T-helper 2 cell treated with Interferon-gamma antibody and Interleukin-4, amounts not matched to agents 100 ng/mL and 5 ng/mL, for 36 hours (primary cell): ENCODE measurements around the gene LITAFD. TPM values are rescaled to one million over a fixed set of nuclear protein-coding genes. Genes with fewer than 3 reads are reported as not detected.
"Not testable (repeated sequence)": the region's sequence is repeated elsewhere in the genome, so short reads cannot be mapped to it uniquely, and the experiment has no call there.

ENCODE experiments used
- intact Hi-C: fragments of 100-400 bp; cut with micrococcal nuclease; formaldehyde crosslinking; loops from one replicate; pipeline ENCODE4 v1.15.1; 2023
- total RNA-seq: library from RNA; stranded (reverse); gene quantifications from 2 replicates; pipeline ENCODE4 v1.2.3, GENCODE V29; 2022

Gene LITAFD
- total RNA-seq, 1 donor from 2014 or later, result not detected

DNA sequence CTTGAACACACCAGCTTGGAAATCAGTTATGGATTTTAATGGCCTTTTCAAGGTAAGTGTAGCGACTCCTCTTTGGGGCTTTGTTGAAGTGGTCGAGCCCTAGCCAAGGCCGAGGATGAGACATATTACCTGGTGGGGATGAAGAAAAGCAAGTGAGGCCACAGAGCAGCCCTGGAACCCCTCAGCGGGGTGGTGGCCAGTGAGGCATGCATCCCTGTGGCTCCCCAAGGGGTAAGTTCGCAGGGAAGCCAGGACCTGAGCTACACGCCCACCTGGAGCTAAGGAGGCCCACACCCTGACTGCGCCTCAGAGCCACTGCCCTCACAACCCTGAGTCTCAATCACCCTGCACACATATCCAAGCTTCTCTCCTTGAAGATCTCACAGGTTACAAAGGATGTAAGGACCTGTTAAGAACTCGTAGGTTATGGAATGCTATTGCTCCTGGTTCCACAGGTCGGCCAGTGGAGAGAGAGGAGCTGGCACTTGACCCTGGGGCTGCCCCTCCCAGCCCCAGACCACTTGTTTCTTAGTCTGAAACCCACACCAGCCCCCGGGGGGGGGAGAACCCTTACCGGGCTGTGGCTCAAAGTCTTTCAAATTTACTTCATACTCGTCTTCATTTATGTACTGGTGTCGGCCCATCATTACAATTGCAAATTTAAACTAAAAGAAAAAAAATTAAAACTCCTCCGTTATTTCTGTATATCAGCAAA is 12.0 kb downstream of the LITAFD start:
- intact Hi-C loops, result no loop called here

DNA sequence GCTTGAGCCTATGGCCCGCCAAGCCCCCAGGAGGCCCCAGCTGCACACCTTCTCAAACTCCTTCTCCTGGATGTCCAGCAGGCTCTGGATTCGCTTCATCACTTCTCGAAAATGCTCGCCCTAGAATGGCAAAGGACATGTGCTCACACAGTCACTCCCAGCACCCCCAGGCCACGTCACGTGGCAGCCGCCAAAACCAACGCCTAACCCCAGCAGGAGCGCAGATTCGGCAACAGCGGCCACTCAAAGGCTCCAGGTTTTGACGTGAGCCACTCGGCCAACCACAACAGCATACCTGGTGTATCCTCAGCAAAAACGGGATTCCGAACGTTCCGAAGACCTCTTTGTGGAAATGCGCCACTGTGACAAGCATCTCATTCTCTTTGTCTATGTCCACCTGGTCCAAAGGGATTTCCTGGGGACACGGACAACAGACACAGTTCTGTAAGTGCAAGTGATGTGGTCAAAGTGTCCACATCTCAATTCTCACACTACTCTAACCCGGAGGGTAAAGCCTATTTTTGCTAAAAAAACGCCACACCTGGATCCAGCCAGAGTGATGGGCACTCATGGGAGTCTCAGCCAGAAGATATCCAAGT is 12.7 kb downstream of the LITAFD start:
- intact Hi-C loops, result no loop called here

DNA sequence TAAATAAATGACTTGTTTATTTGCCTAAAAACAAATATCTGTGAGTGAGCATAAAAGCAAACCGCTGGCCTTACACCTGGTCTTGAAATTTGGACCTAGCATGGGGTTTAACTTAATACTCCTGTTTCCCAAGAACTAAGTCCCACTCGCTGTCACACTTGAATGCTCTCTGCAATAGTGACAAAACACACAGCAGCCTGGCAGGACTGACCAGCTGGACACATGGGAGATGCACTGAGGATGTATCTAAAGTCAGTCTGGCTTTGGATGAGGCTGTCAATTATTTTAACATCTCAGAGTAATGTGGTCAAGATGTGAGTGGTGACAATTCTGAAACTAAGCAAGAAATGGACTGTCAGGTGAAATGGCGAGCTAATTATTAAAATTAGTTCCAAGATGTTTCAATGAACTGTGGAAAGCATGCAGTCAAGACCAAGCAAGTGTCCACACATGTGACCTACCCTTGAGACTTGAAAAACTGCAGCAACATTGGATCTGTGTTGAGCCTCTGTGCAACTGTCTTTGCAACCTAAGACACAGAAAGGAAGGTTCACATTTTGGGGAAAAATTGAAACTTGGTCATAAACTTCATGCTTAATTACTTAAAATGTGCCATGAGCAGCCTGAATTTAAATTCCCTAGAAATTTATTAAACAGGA is 16.6 kb downstream of the LITAFD start:
- intact Hi-C loops, result no loop called here

DNA sequence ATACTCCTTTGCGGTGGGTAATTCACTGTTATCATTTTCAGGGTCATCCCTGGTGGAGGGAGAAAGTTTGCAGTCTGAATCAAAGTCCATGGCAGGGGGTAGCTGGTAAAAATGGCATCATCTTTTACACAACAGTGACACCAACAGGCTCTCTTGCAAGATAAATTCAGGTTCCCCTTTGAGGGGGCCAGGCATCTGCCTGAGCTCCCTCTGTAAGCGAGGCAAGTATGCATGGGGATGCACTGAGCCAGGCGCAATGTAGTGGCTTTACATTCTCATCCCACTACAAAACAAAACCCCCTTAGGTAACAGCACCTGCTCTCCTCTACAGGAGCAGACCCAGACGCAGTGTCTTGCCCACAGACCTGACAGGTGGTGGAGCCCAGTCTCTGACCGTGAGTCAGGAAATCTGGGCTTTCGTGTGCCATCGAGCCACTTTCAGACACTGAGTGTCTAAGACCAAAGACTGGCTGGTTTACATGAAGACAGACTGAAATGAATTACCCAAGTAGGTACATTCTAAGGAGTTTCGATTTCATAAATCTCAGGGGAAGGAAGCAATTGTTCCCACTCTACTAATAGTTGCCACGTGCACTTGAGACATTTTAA is 17.7 kb downstream of the LITAFD start:
- intact Hi-C loops, result no loop called here

DNA sequence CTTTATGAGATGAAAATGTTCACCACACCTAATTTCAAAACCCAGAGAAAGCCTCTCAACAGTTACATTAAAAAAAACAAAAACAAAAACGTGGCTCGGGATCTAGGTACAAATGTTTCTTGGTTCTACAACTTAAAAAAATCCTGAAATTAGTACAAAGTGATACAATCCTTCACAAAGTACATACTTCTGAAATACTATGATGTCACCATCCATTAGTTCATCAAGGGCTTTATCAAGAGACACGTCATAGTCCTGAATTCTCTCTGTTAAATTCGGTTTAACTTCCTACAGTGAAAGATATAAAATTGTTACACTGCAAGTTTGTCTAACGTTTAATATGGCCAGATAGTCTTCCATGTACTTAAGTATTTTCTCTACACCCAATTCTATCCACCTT is 18.2 kb downstream of the LITAFD start:
- intact Hi-C loops, result no loop called here

DNA sequence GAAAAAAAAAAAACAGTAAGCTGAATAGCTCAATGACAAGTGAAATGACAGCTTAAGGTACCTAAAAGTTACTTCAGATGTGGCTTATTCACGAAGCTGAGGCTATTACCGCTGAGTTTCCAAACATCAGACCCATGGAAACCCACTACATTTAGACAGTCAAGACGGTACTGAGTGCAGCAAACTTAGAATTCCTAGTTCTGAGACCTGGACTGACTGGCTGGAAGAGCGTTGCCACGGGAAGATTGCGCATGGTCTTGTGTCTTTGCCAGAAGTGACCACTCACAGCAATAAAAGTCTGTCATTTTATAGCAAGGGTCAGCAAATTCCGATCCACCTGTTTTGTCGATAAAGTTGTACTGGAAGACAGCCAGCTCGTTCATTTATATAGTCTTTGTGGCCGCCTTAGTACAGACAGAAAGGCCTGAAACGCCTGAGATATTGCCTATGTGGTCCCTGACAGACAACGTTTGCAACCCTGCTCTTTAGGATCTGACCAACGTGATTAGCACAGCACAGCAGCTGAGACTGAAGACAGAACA is 19.2 kb downstream of the LITAFD start:
- intact Hi-C loops, result no loop called here

DNA sequence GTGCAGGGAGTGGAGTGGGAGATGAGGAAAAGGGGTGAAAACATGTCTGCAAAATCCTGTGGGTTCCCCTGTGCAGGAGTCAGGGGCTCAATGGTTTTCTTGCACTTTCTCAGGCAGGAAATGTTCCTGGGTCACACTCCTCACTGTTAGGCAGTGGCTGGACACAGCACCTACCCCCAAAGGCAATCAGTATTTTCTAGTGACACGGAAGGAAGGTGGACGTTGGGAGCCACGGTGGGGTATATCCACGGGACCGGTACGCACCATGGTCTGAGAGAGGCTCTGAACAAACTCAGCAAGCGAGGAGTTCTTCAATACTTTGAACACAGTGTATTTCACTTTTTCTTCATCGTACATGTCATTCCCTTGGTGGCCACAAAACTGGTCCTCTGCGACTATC is 20.9 kb downstream of the LITAFD start:
- intact Hi-C loops, result no loop called here

DNA sequence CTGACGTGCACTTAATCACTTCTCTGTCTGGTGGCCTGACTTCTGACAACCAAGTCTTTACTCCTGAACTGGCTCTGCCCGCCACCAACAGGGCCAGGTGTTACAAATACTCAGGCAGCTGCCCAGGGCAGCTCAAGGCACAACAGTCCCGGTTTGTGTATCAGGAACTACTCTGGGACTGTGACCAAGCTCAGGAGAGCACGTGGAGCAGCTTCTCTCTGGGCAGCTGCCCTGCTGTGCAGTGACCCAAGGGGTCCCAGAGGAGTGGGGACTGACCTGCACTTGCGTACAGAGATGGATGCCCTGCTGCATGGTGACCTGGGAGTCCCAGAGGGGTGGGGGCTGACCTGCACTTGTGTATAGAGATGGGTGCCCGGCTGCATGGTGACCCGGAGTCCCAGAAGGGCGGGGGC is 21.9 kb downstream of the LITAFD start:
- intact Hi-C loops, result loop anchor here (2.0 kb wide), 1 partner anchor 105 kb away; no protein-coding TSS in a partner anchor

DNA sequence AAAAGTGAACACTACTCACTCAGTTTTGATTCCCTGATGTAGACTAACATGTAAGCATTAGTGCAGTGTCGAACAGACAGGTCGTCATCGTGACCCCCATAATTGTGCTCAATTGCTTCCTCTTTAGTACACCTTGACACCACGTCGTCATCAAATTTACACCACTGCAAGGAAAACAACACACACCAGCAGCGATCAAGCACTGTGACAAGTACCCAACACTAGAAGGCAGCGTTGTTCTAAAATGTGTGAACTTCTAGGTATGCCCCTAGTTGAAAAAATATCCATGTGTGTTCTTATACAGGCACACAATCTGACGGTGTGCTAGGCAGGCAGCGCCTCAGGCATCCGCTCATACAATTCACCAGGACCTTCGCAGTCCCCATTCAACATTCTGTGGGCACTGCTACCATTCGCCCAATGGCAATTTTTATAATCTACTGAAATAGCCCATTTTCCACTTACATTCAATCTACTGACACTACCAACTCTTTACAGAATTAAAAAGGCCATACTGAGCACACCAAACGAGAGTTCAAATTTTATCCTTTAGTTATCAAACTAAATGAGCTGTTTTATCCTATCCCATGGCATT is 23.1 kb downstream of the LITAFD start:
- intact Hi-C loops, result loop anchor here (1.0 to 2.0 kb wide), 3 partner anchors 31 to 229 kb away; no protein-coding TSS in a partner anchor

DNA sequence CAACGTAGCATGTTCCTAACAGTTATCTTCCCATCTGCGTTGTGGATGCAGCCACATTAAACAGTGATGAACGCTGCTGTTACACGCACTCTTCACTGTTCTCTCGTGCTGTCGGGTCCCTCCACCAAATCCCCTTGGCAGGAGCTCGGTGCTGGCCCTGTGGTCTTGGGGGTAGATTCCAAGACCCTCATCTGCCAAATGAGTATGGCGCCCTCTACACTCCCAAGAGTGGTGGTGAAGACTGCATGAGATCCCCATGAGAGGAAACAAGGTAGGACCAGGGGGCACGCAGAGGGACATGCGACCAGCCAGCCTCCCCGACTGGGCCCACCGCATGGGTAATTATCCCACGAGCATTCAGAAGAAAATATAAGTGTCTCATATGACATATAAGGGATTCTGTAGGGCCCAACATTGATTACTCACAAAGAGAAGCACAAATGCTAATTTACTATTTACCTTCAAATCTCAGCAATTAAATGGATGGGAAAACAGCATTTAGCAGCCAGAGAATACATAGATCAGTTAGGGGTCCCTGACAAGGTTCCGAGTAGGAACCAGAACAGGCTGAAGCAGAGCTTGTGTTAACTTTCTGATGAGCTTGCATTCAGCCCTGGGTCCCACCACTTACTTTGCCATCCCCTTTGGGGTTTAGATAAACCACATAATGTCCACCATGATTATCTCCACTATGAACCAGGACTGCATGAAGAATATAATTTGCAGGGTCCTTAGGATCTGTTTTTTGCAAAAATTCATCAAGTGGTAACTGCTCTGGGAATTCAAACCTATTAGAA is 23.8 kb downstream of the LITAFD start:
- intact Hi-C loops, result loop anchor here (1.0 to 2.0 kb wide), 3 partner anchors 30 to 228 kb away; no protein-coding TSS in a partner anchor

DNA sequence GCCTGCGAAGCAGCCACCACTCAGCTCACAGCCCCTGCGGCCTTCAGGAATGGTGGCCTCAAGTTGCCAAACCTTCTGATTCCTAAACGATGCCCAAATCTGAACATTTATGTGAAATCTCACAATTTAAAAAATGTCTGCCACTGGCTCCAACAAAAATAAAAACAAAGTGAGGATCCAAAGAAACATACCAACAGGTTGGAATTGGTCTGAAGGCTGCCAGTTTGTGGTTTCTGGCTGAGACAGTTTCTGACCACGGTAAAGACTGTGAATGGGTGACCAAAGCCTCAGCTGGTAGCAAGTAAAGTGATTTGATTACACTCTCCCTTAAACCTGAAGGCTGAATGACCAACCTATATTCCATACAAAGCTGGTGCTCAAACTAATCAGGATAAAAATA is 24.9 kb downstream of the LITAFD start:
- intact Hi-C loops, result no loop called here

DNA sequence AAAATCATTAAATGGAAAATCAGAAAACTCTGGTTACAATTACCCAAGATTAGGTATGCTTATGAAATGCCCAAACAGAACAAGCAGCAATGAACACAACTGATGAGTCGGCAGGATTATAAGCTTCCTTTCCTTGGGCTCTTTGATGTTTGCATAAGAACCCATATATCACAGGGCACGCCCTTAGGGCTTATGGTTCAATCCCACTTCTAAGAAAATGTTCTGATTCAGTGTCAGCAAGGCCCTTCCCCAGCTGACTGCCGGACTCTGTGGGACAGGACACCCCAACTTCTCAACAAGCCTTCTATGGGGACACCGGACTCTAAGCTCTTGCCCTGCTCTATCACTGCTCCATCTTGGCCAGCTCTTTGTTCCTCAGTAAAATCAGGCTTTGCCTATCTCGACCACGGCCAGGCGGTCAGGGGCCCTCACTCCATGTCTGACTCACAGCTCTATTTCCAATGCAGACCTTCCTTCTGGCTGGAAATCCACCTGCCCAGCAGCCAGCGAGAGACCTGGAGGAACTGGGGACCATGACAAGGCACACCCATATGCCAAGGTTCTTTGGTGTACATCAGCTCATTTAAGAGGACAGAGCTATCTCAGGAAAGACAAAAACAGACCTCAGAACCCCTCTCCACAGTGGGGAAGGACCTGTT is 26.8 kb downstream of the LITAFD start:
- intact Hi-C loops, result no loop called here

DNA sequence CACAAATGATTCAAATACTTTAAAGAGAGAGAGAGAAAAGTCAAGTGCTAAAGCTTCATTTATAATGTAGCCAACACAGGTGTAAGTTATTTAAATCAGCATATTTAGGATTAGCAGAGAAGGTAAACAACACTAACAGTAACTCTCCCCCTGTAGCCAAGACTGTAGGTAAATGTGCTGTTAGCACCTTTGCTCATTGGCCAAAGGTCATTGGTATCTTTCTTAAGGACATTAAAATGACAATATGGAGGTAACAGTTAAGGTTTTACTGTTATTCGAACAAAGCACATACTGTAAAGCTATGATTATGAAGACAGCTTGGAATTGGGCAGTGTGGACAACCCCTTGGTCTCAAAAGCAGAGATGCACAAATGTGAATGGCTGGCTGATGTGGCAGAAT is 28.7 kb downstream of the LITAFD start:
- intact Hi-C loops, result no loop called here

DNA sequence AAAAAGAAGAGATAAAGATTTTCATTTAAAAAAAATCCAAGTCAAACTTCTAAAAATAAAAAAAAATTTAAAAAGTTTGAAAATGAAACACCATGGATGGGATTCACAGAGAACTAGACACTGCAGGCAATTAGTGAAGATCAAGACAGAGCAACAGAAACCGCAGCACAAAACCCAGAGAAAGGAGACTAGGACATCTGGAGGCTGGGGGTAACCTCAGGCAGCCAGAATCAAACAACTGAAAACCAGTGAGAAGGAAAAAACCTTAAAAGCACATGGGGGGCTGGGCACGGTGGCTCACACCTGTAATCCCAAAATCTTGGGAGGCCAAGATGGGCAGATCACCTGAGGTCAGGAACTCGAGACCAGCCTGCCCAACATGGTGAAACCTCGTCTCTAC is 30.6 kb downstream of the LITAFD start:
- intact Hi-C loops, result no loop called here

DNA sequence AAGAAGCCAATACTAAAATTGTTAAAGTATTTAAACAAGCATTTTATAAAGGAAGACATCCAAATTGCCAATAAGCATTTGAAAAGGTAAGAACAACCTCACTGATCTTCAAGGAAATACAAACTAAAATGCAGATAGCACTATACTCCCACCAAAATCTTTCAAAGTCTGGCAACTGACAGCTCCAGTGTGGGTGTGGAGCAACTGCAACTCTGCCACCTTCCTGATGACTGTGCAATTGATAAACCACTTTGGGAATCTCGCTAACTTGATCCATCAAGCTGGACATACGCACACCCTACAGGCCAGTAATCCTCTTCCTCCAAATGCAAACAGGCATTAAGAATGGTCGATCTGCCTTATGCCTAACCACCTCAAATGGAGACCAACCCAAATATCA is 31.9 kb downstream of the LITAFD start:
- intact Hi-C loops, result no loop called here

DNA sequence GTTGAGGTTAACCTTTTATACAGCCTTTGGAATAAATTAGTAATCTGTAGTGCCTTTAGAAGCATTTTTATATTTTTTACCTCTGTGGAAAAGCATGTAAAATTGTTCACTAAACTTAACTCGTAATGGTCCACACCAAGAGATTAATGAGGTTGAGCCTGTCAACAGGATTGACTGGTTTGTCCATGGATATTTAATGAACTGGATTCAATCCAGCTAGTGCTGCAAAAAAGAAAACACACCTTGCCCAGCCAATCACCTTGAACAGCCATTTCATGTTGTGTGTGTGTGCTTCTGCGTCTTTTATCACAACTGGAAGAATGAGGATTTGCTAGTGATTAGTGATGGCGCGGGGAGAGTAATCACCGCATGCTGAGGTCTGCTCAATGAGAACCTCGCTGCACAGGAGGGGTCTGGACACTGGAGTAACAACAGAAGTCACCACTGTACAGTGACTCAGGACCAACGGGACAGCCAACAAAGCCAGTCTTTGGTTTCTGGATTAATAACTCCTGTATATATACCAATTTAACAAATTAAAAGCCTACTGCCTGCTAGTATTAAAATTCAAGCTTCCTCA is 33.7 kb downstream of the LITAFD start:
- intact Hi-C loops, result no loop called here

DNA sequence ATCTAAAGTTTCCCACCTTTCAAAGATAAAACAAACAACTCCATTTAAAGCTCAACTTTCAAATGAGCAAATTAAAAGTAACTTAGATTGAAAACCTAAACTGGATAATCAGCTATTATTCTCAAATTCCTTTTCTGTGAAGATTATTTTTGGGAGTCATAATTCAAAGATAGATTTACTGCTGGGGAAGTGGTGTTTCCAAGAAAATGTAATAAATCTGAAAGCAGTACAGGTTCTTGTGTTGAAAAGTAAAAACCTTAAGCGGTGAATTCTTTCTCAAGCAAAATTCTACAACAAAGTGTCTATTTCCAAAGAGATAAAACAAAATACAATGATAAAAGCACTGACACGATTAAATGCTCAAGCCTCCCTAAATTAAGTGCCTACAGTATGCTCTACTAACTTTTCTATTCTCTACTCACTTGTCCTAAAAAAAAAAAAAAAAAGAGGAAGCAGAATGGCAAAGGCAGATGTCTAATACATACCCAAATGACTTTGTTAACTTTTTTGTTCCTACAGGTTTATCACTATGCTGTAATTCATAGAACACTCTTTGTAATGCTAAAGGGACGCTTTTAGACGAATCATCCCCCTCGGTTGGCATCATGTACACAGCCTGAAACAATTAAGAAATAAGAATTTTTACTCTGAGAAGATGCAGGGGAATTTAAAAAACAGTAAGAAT is 34.5 kb downstream of the LITAFD start:
- intact Hi-C loops, result no loop called here

DNA sequence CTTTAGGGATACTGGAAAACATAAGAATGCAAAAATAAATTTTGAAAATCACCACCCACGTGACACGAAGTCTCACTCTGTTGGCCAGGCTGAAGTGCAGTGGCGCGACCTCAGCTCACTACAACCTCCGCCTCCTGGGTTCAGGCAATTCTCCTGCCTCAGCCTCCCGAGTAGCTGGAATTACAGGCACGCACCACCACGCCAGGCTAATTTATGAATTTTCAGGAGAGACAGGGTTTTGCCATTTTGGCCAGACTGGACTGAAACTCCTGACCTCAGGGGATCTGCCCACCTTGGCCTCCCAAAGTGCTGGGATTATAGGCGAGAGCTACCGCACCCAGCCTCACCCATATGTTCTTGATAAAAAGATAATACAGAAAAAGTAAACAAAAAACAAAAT is 35.2 kb downstream of the LITAFD start:
- intact Hi-C loops, result not testable (repeated sequence)
